ENCODE results near the gene PANK3. TPM values are rescaled to one million over a fixed set of nuclear protein-coding genes. Genes with fewer than 3 reads are reported as not detected.
A peak's percentile ranks its signal among the peaks of the same experiment; 100 is the strongest.

The PANK3 gene
- total RNA-seq, 1 donor from 2014 or later: 121 TPM

DNA sequence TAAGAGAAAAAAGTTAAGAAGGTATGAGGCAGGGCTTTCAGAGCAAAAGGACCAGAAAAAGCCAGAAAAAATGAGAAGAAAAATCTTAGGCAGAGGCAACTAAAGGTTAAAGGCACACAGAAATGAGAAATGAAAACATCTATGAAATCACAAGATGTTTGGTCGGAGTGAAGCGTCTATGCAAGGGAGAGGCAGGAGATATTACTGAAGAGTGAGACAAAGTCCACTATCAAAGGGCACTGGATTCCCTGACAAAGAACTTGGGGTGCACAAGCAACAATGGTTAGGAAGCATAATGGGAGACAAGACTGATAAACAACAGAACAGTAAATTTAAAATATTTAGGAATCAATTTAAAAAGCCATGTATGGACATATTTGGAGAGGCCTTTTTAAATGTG lies 16.9 kb downstream of the PANK3 start:
- Mint-ChIP-seq H3K27ac (ENCODE audit: unreplicated experiment) (no peak overlapping the region), H3K27me3 (ENCODE audit: low read depth) (no peaks in the 10 kb centered on the region), H3K9me3 (no peaks in the 10 kb centered on the region), H3K4me1 (no peaks in the 10 kb centered on the region), H3K36me3 (ENCODE audit: low read depth) (peaks cover 13% of the 10 kb centered on the region), H3K4me3 (no peak overlapping the region)
- no peak for DNase-seq (ENCODE audit: low read depth, low spot score)
- no peak for TF ChIP-seq CTCF (conservative IDR thresholded peaks at IDR 0.05)

- no peak overlapping the region for H3K27ac Mint-ChIP-seq (ENCODE audit: unreplicated experiment)
- no peaks in the 10 kb centered on the region for H3K9me3 Mint-ChIP-seq
- peaks cover 33% of the 10 kb centered on the region for H3K36me3 Mint-ChIP-seq (ENCODE audit: low read depth)
- no peaks in the 10 kb centered on the region for H3K4me1 Mint-ChIP-seq
- no peak for TF ChIP-seq CTCF (conservative IDR thresholded peaks at IDR 0.05)
- H3K4me3 Mint-ChIP-seq: no peak overlapping the region
- DNase-seq (ENCODE audit: low read depth, low spot score): no peak
- no peaks in the 10 kb centered on the region for H3K27me3 Mint-ChIP-seq (ENCODE audit: low read depth)
Observed at GRCh38 chr5:168557389-168557788, 21.8 kb downstream of the PANK3 start.

DNA sequence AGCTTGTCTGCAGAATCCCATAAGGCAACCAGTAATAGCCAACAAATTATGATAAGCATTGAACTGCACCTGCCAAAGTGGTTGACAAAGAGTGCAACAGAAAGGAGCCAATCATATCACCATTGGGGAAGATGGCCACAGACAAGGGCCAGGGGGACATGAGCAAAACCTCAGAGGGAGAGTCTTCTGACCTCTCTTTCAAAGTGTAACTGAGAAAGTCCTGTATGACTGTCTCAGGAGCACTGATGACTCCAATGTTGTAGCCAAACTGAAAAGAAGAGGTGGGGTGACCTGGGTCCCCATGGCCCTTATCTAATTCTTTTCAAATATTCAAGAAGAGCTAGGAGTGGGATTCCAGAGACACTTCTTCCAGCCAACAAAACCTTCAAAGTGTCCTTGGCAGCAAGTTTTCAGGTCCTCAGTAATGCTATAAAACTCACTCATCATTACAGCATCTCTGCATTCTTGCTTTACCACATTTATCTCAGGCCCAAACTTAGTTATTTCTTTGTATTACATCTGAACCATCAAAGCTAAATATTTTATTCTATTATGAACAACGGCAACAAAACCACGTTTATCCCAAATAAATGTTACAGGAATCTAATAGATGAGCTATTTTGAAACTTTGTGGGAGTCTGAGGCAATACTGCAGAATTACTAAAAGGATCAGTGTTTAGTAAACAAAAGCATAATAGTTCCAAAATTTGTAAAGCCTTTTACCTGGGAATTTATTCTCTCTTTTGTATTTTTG lies 25.6 kb downstream of the PANK3 start:
- no peak overlapping the region for H3K4me3 Mint-ChIP-seq
- peak overlapping the region; percentile 65 for H3K27ac Mint-ChIP-seq (ENCODE audit: unreplicated experiment)
- H3K9me3 Mint-ChIP-seq: no peaks in the 10 kb centered on the region
- H3K36me3 Mint-ChIP-seq (ENCODE audit: low read depth): peaks cover 28% of the 10 kb centered on the region
- no peaks in the 10 kb centered on the region for H3K27me3 Mint-ChIP-seq (ENCODE audit: low read depth)
- no peak for TF ChIP-seq CTCF (conservative IDR thresholded peaks at IDR 0.05)
- no peaks in the 10 kb centered on the region for H3K4me1 Mint-ChIP-seq
- no peak for DNase-seq (ENCODE audit: low read depth, low spot score)

DNA sequence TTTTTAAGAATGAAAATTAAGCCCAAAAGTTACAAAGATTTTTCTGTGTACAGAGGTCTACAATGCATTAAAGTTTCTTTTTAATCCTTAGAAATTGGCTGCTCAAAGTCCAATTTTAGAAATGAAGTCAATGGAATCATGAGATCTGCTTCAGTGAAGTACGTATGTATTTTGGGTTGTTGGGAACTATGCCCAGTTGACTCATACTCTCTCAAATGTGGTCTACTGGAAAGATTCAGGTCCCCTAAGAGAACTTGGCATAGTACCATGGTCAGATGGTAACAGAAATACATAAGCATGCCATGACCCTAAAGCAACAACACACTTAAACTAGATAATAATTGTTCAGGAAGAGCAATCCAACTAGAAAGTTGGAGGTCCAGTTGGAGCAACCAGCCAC lies 27.0 kb downstream of the PANK3 start:
- H3K36me3 Mint-ChIP-seq (ENCODE audit: low read depth): peaks cover 35% of the 10 kb centered on the region
- H3K4me1 Mint-ChIP-seq: no peaks in the 10 kb centered on the region
- H3K27ac Mint-ChIP-seq (ENCODE audit: unreplicated experiment): no peak overlapping the region
- H3K9me3 Mint-ChIP-seq: no peaks in the 10 kb centered on the region
- DNase-seq (ENCODE audit: low read depth, low spot score): no peak
- H3K27me3 Mint-ChIP-seq (ENCODE audit: low read depth): no peaks in the 10 kb centered on the region
- no peak for TF ChIP-seq CTCF (conservative IDR thresholded peaks at IDR 0.05)
- H3K4me3 Mint-ChIP-seq: no peak overlapping the region

DNA sequence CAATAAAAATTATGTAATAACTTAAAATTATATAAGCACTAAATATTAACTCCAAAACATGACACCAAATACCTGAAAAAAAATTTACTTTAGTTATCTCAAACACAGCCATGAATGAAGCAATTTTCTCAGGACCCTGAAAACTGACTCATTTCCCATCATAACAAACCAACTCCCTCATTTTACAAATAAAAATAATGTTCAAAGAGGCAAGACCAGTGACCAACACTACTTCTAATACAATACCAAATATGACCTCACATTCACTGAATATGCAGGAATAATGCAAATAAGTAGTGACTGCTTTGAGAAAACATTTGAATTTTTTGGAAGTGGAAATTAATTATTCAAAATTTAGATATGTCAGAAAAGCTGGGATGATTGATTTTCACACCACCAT lies 28.5 kb downstream of the PANK3 start:
- TF ChIP-seq CTCF (conservative IDR thresholded peaks at IDR 0.05): no peak
- peaks cover 32% of the 10 kb centered on the region for H3K36me3 Mint-ChIP-seq (ENCODE audit: low read depth)
- no peaks in the 10 kb centered on the region for H3K27me3 Mint-ChIP-seq (ENCODE audit: low read depth)
- no peak overlapping the region for H3K27ac Mint-ChIP-seq (ENCODE audit: unreplicated experiment)
- no peak for DNase-seq (ENCODE audit: low read depth, low spot score)
- H3K4me1 Mint-ChIP-seq: no peaks in the 10 kb centered on the region
- H3K9me3 Mint-ChIP-seq: no peaks in the 10 kb centered on the region
- no peak overlapping the region for H3K4me3 Mint-ChIP-seq
